Activated T-cell treated with anti-CD3 and anti-CD28 coated beads for 1 hour (primary cell): ENCODE data around the gene RS1.

ENCODE experiments used
- DNase-seq: peaks from one replicate; pipeline ENCODE4 v3.0.0-alpha.2; 2020; ENCODE audit warnings: low read depth

The RS1 gene

GRCh38 chrX:18598413-18598812 is 73.5 kb downstream of the RS1 start:
- DNase-seq: no peak

GRCh38 chrX:18596096-18596495 is 75.8 kb downstream of the RS1 start:
- DNase-seq: no peak

- DNase-seq: no peak
Observed at GRCh38 chrX:18594079-18594478, 77.8 kb downstream of the RS1 start.

- no peak for DNase-seq
Observed at GRCh38 chrX:18591834-18592233, 80.1 kb downstream of the RS1 start.
